Osteocyte (in vitro differentiated cells): Measurements from ENCODE around the gene HOXD12. TPM values are rescaled to one million over a fixed set of nuclear protein-coding genes. Genes with fewer than 3 reads are reported as not detected.

ENCODE experiments used
- DNase-seq: peaks from one replicate; pipeline ENCODE4 v3.0.0; 2021; ENCODE audit warnings: mixed read lengths; ENCODE audit not compliant: unreplicated experiment; ENCODE audit errors: extremely low spot score
- H3K27ac Mint-ChIP-seq: one replicate; pipeline ENCODE4 v1.8.0; 2021; ENCODE audit warnings: mild to moderate bottlenecking, mixed read lengths; ENCODE audit not compliant: unreplicated experiment
- H3K27me3 Mint-ChIP-seq: one replicate; pipeline ENCODE4 v1.8.0; 2021; ENCODE audit warnings: mixed read lengths; ENCODE audit not compliant: unreplicated experiment
- H3K36me3 Mint-ChIP-seq: one replicate; pipeline ENCODE4 v1.8.0; 2021; ENCODE audit warnings: mixed read lengths; ENCODE audit not compliant: unreplicated experiment
- H3K4me1 Mint-ChIP-seq: one replicate; pipeline ENCODE4 v1.8.0; 2021; ENCODE audit warnings: mixed read lengths; ENCODE audit not compliant: unreplicated experiment
- H3K4me3 Mint-ChIP-seq: one replicate; pipeline ENCODE4 v1.8.0; 2021; ENCODE audit warnings: mild to moderate bottlenecking, moderate library complexity, mixed read lengths; ENCODE audit not compliant: unreplicated experiment
- H3K9me3 Mint-ChIP-seq: one replicate; pipeline ENCODE4 v1.8.0; 2021; ENCODE audit warnings: mixed read lengths; ENCODE audit not compliant: unreplicated experiment
- total RNA-seq: library from RNA; stranded (reverse); gene quantifications from 2 replicates; pipeline ENCODE4 v1.2.1, GENCODE V29; 2021
- TF ChIP-seq, protein P1 (sequence below): fragments of 200-600 bp; sonication (generic); IDR thresholded peaks from 2 replicates; pipeline ENCODE4 v1.5.0; 2021; ENCODE audit warnings: antibody characterized with exemption, mild to moderate bottlenecking, moderate library complexity

HOXD12 gene
- total RNA-seq, 1 donor from 2014 or later: not detected

DNA sequence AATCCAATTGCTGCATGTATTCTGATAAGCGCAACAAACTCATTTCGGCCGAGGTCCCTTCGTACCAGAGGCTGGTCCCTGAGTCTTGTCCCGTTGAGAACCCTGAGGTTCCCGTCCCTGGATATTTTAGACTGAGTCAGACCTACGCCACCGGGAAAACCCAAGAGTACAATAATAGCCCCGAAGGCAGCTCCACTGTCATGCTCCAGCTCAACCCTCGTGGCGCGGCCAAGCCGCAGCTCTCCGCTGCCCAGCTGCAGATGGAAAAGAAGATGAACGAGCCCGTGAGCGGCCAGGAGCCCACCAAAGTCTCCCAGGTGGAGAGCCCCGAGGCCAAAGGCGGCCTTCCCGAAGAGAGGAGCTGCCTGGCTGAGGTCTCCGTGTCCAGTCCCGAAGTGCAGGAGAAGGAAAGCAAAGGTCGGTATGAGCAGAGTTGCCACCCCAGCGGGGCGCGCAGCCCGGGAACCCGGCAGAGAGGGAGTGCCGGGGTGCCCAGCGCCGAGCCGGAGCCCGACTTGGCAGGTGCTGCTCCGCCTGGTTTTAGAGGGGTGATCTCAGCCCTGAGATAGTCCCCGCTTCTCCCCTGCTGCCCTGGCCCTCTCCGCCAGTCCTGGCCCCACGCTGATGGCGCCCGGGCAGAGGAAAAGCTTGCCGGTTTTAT lies 17.7 kb downstream of the HOXD12 start:
- TF ChIP-seq, protein P1, sequence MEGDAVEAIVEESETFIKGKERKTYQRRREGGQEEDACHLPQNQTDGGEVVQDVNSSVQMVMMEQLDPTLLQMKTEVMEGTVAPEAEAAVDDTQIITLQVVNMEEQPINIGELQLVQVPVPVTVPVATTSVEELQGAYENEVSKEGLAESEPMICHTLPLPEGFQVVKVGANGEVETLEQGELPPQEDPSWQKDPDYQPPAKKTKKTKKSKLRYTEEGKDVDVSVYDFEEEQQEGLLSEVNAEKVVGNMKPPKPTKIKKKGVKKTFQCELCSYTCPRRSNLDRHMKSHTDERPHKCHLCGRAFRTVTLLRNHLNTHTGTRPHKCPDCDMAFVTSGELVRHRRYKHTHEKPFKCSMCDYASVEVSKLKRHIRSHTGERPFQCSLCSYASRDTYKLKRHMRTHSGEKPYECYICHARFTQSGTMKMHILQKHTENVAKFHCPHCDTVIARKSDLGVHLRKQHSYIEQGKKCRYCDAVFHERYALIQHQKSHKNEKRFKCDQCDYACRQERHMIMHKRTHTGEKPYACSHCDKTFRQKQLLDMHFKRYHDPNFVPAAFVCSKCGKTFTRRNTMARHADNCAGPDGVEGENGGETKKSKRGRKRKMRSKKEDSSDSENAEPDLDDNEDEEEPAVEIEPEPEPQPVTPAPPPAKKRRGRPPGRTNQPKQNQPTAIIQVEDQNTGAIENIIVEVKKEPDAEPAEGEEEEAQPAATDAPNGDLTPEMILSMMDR: no peak
- Mint-ChIP-seq H3K4me1 (no peaks in the 10 kb centered on the region), H3K27ac (no peak overlapping the region), H3K4me3 (no peak overlapping the region), H3K36me3 (peaks cover 1% of the 10 kb centered on the region), H3K27me3 (peaks cover 91% of the 10 kb centered on the region), H3K9me3 (peaks cover 3% of the 10 kb centered on the region)
- no peak for DNase-seq

DNA sequence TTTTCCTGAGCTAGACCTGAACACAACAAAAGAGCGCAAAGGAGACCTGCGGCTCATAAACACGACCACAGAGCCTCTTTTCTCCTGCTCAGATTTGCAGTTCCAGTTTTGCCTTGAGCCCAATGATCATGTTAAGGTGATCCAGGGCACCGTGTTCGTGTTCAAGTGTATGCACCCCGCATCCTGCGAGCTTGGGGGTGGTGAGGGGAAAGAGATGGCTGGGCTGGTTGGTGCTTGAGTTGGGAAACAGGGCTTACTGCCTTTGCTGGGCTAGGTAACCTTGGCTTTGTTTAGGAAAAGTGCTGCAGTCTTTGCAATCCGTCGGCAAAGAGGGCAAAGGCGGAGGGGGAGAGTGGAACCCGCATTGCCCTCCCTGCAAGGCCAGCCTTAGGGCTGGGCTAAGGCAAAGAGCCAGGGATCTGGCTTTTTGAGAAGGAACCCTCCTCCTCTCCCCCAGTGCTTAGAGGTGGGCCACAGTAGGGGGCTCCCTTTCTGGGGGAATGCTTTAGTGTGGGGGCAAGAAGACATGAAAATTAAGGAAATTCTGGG lies 18.3 kb downstream of the HOXD12 start:
- Mint-ChIP-seq H3K27me3 (peaks cover 88% of the 10 kb centered on the region), H3K36me3 (peaks cover 1% of the 10 kb centered on the region), H3K4me3 (no peak overlapping the region), H3K4me1 (peaks cover 3% of the 10 kb centered on the region), H3K27ac (no peak overlapping the region), H3K9me3 (peaks cover 3% of the 10 kb centered on the region)
- TF ChIP-seq, protein P1: no peak
- no peak for DNase-seq

DNA sequence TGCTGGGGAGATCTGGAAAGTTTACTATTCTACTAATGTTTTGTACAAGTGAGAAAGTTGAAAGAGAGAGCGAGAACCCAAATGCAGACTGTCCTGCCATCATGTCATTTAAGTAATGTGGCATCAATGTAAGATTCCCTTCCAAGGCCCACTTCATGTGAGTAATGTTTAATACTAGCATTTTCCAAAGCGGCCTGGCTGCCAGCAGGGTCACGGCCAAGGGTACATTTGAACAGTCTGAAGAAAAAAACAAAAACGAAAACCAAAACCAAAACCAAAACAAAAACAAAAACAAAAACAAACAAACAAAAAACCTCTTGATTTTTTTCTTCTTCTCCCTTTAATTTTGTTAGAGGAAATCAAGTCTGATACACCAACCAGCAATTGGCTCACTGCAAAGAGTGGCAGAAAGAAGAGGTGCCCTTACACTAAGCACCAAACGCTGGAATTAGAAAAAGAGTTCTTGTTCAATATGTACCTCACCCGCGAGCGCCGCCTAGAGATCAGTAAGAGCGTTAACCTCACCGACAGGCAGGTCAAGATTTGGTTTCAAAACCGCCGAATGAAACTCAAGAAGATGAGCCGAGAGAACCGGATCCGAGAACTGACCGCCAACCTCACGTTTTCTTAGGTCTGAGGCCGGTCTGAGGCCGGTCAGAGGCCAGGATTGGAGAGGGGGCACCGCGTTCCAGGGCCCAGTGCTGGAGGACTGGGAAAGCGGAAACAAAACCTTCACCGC lies 19.2 kb downstream of the HOXD12 start:
- H3K4me3 Mint-ChIP-seq: no peak overlapping the region
- H3K27me3 Mint-ChIP-seq: peaks cover 86% of the 10 kb centered on the region
- DNase-seq: no peak
- peaks cover 6% of the 10 kb centered on the region for H3K4me1 Mint-ChIP-seq
- H3K27ac Mint-ChIP-seq: no peak overlapping the region
- peaks cover 1% of the 10 kb centered on the region for H3K36me3 Mint-ChIP-seq
- TF ChIP-seq, protein P1: peak; percentile 28
- H3K9me3 Mint-ChIP-seq: peaks cover 3% of the 10 kb centered on the region

DNA sequence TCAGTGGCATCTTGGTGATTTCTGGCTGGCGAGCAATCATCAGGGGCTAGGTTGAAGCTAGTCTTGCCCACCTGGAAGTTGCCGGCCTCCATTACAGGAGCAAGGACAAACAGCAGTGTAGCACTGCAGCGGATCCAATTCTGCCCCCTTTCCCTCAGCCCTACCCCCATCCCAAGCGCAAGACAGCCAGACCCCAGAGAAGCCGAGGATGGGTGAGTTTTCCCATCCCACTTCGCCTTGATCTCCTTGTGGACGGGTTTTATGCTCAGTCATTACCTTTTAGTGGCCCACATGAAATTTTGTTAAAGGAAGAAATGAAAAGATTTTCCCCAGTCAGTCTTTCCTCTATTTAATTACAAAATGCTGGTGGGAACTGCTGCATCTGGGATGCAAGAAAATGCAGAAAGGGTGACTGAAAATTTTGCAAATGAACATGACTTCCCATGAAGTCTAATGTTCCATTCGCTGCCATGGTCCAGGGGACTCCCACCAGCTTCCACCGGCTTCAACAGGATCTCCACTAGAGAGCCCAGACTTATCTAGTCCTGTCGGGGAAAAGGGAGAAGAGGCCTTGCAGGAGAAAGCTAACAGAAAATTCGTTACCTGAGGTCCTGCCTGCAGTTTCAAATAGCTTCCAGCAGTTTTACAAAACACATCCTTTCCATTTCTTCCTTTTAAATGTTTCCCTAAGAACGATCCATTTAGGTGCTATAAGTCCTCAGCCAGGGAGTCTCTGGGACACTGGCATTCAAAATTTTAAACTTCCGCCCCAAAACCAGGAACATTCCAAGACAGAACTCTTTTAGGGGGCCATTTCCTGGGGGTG lies 21.0 kb downstream of the HOXD12 start:
- H3K27me3 Mint-ChIP-seq: peaks cover 86% of the 10 kb centered on the region
- H3K4me1 Mint-ChIP-seq: peaks cover 8% of the 10 kb centered on the region
- H3K27ac Mint-ChIP-seq: no peak overlapping the region
- peaks cover 4% of the 10 kb centered on the region for H3K36me3 Mint-ChIP-seq
- TF ChIP-seq, protein P1: no peak
- no peak overlapping the region for H3K4me3 Mint-ChIP-seq
- H3K9me3 Mint-ChIP-seq: peaks cover 3% of the 10 kb centered on the region
- no peak for DNase-seq
